GM18520 (cell line): ENCODE data around the gene KLHL12.

Experiments
- ATAC-seq: cut with Tn5 transposase; IDR thresholded peaks from one replicate; pipeline ENCODE4 v1.9.1; 2021; ENCODE audit not compliant: unreplicated experiment

Gene KLHL12

DNA sequence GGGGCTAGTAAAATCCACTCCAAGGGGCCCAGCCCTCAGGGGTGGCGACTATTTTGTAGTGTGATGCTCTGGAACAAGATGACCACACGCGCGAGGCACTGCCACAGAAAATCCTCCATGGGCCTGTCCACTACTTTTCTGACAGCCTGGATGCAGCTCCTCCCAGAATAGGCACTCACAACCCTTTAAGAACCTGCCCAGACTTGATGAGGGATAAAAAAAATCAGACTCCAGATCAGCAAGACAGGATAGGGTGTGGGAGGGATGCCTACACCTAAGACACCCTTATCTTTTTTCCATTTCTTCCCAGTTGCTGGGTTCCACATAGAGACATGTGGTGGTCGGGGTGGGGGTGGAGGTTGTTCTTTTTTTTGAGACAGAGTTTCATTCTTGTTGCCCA lies 82.8 kb downstream of the KLHL12 start:
- no peak for ATAC-seq

DNA sequence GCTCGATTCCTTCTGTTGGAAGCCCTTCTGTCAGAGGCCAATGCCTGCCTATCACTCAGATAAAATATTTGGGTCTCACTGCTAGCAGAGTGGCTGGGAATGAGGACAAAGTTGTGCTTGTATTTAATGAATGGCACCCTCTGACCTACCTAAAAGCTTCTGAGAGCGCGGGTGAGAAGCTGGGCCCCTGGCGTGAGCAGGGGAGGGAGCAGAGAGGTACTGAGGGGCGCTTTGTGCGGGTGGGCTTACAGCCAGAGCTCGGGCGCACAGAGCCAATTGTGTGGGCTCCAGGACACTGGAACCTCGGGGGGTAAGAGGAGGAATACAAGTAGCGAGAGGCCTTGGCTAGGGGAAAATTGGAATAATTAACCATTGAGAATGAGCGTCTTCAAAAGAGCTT lies 84.0 kb downstream of the KLHL12 start:
- ATAC-seq: no peak
